GM18861 (cell line): ENCODE results near the gene SMTNL2.
"Not testable (repeated sequence)": the region's sequence is repeated elsewhere in the genome, so short reads cannot be mapped to it uniquely, and the experiment has no call there.

ENCODE experiments used
- ATAC-seq: cut with Tn5 transposase; IDR thresholded peaks from one replicate; pipeline ENCODE4 v1.9.1; 2021; ENCODE audit not compliant: unreplicated experiment

The SMTNL2 gene

GRCh38 chr17:4599505-4600281 is 15.4 kb downstream of the SMTNL2 start:
- no peak for ATAC-seq

DNA sequence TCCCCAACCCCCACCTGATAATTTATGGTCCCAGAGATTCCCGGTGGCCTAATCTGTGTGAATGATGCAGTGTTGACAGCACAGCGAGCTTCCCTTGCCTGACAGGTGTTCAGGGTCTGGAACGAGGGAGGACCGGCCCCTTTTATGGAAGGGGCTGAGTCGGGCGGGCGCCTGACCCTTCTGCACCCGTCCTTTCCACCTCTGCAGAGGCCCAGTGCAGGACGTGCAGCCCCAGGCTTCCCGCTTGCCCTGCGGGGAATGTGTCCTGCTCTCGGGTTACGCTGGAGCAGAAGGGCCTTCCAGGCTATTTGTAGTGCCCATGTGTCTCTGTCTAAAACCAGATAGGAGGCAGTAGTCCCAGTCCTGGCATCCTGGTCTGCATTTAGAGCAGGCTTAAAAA is 16.2 kb downstream of the SMTNL2 start:
- no peak for ATAC-seq

- ATAC-seq: no peak
Observed at GRCh38 chr17:4601326-4601725, 17.0 kb downstream of the SMTNL2 start.

GRCh38 chr17:4602041-4602440 is 17.7 kb downstream of the SMTNL2 start:
- ATAC-seq: no peak

- ATAC-seq: no peak
Observed at GRCh38 chr17:4604111-4604644, 19.8 kb downstream of the SMTNL2 start.

- ATAC-seq: not testable (repeated sequence)
Observed at GRCh38 chr17:4604736-4605135, 20.4 kb downstream of the SMTNL2 start.

GRCh38 chr17:4605826-4606225 is 21.5 kb downstream of the SMTNL2 start:
- no peak for ATAC-seq

DNA sequence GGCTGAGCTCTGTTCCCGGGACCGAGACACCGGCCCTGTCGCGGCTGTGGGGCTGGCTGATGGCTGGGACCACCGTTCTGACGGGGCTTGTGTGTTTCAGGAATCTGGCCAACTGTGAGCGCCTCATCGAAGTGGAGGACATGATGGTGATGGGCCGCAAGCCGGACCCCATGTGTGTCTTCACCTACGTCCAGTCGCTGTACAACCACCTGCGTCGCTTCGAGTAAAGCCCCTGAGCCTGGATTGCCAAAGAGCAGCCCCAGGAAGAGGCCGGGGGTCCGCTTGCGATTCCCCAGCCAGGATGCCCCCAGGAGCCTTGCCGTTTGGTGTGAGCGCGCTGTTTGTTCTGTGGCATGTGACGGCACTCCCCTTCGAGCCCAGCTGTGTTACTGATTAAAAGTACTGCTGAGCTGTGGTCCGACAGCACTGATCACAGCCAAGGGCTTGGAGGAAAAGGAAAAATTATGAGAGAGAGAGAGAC is 23.0 kb downstream of the SMTNL2 start:
- no peak for ATAC-seq

GRCh38 chr17:4607773-4608187 is 23.5 kb downstream of the SMTNL2 start:
- ATAC-seq: no peak

GRCh38 chr17:4609761-4610160 is 25.4 kb downstream of the SMTNL2 start:
- ATAC-seq: no peak

DNA sequence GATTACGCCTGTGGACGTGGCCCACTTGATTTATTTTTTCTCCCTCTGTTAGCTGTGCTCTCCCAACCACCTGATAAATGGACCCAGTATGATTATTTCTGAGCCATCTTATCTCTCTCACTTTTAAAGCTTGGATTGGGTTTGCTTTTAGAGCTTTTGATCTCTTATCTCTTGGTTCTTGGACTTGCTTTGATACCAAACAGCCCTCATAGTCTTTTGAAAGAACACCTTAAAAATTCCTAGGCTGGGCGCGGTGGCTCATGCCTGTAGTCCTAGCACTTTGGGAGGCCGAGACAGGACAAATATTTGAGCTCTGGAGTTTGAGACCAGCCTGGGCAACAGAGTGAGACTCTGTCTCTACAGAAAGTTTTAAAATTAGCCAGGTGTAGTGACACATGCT is 25.8 kb downstream of the SMTNL2 start:
- ATAC-seq: no peak

DNA sequence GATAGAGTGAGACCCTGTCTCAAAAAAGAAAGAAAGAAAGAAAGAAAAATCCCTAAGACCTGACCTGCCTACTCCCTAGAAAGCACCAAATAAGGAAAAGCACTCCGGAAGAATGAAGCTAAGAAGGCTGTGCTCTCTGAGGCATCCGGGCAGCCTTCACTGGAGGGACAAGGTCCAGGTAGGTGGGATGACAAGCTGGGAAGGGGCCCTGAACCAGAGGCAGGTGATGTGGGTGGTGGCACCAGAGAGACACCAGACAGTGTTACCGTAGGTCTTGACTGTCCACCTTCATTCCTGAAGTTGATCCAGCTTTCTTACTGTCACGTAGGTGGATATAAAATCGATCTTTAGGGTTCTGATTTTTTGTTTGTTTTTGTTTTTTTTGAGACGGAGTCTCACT is 26.3 kb downstream of the SMTNL2 start:
- no peak for ATAC-seq

- ATAC-seq: no peak
Observed at GRCh38 chr17:4616476-4616875, 32.1 kb downstream of the SMTNL2 start.

DNA sequence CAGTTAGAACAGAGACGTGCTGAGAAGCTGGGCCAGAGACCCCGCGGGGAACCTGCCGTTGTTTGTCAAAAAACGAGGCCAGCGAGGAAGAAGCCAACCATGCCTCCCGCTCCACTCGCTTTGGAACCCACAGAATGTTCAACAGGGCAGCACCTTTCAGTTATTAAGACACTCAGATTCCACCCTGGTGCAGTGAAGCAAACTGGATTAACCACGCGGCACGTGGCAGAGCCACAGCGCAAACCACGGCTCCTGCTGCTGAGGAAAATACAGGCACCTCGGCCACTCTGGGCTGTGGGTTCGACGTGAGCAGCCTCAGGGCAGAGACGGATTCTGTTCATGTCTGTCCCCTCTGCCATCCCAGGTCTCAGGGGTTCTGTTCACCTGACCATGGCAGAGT is 32.8 kb downstream of the SMTNL2 start:
- ATAC-seq: no peak

DNA sequence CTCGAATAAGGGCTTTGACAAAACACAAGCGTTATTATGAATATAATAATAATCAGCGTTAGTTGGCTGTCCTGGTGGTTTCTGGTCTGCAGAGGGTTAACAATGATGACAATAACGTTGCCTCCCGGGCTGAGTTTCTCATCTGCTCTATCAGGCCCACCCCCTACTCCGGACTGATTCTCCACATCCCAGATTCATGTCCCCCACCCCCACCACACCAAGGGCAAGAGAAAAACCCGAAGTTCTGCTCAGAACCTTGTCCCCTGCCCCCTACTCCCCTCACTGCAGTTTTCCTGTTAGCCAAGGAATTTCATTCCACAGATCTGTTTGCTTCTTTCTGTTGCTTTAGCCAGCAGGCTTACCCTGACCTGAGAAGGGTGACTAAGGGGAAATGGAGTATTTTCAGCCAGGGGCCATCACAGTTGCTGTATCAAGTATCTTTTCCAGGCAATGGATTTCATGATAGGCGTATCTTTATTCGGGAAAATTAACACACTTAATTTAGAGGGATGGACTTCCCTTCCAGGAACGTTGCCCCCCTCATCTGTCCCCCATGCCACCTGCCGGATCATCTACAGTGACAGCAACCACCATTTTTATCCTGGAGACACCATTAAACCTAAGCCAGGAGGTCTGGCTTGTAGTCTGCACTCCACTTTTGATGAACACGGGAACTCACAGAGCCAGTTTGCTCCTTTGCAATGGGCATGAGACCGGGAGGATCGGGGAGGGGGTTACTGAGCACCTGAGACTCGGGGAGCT is 33.4 kb downstream of the SMTNL2 start:
- no peak for ATAC-seq

- no peak for ATAC-seq
Observed at GRCh38 chr17:4620531-4621101, 36.3 kb downstream of the SMTNL2 start.

DNA sequence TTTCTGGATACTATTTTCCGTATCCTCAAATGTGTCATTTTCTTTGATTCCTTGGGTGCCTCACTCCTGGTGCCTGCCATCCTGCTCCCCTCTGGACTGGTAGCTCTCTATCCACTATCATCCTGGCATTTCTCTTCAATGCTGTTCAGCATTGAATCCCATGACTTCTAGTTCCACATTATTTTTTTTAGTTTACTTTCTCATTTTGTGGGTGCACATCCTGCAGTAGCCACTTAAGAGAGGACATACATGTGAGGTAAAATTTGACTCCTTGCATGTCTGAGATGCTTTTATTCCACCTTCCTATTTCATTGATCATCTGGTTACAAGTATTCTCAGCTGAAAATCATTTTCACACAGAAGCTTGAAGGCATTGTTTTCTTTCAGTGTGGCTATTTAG is 38.0 kb downstream of the SMTNL2 start:
- no peak for ATAC-seq

GRCh38 chr17:4623249-4623648 is 38.9 kb downstream of the SMTNL2 start:
- no peak for ATAC-seq

DNA sequence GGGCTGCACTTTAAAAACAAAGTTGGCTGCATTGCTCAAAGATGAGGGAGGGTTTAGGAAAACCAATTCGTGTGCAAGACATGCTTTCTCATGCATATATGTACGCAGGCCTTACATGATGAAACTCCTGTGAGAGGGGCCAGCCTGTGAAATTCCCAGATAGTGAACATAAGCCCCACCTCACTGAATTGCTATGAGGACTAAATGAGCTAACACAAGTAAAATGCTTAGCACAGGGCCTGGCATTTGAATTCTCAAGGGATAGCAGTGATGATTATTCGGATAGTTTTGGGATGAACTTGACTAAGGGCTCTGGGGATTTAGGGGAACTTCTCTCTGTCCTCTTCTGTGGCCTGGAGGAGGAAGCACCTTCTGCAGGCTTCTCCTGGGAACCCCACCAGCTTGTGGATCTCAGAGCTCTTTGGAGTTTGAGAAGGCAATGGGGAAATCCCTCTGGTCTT is 40.2 kb downstream of the SMTNL2 start:
- ATAC-seq: not testable (repeated sequence)

DNA sequence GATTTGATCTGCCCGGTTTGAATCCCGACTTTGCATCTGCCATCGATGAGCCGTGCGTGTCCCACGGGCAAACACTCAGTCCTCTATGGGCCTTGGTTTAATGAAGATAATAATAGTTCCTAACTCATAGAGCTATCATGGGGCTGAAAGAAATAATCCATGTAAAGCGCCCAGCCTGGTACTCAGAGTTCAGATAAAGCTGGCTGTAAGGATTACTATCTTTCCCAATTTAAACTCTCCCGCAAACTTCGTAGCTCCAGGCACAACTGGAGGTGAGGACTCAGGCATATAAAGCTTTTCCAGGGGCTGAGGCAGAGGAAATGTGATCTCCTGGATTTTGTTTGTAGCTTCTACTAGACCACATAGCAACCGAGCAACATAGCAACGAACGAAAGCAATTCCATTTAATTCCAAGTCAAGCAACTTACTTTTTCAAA is 40.9 kb downstream of the SMTNL2 start:
- ATAC-seq: no peak

DNA sequence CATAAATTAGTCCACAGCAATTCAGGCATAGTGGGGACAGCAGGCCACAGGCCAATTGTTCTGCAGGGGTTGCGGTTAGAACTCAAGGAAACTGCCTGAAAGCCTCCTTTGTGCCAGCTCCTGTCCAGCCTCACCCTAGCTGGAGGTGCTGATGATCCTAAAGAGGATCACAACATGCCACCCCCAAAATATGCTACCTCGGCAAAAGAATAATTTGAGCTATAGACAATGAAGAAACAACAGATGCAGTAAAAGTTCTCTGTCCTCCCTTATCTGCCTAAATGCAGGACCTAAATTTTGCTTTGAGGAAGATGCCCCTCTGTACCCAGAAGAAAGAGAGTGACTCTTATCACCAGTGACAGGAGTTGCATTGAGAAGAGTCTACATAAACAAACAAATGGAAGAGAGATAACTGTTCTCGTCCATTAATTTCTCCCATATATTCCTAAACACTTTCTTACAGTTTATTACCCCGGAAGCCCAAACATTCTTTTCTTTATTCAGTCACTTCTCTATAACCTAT is 42.5 kb downstream of the SMTNL2 start:
- ATAC-seq: no peak
